PC-9 (cell line): ENCODE measurements around the gene ZIC4. TPM values are rescaled to one million over a fixed set of nuclear protein-coding genes. Genes with fewer than 3 reads are reported as not detected.

ENCODE experiments used
- BruUV-seq: library from RNA; stranded (reverse); fragments of 400-500 nt; replicated peaks from 2 replicates; lab custom pipeline; 2021; lab: Mats Ljungman, UMichigan
- CTCF ChIA-PET: fragments of 300-600 bp; sonication (Branson Sonifier 250); formaldehyde crosslinking; loops from one replicate; lab custom pipeline; 2022; ENCODE audit warnings: antibody characterized with exemption; lab: Charles Lee
- POLR2A ChIA-PET: fragments of 300-600 bp; sonication (Branson Sonifier 250); formaldehyde crosslinking; loops from one replicate; lab custom pipeline; 2022; ENCODE audit warnings: antibody characterized with exemption; ENCODE audit not compliant: unreplicated experiment; lab: Charles Lee
- DNase-seq, 2 experiments: peaks; one replicate each; pipeline versions ENCODE4 v3.0.0 to v3.0.0-alpha.2; 2015 to 2022; ENCODE audit warnings: mixed read lengths in 1 of 2
- H2AFZ ChIP-seq: fragments of 200-600 bp; sonication (generic); 2 replicates; pipeline ENCODE4 v1.8.1; 2017; ENCODE audit warnings: antibody characterized with exemption
- H3F3A ChIP-seq: fragments of 200-600 bp; sonication (generic); 2 replicates; pipeline ENCODE4 v1.8.1; 2017; ENCODE audit warnings: antibody characterized with exemption, mild to moderate bottlenecking, low read depth; ENCODE audit not compliant: insufficient read depth
- H3K27ac ChIP-seq: fragments of 200-600 bp; sonication (generic); 2 replicates; pipeline ENCODE4 v1.6.1; 2016; ENCODE audit warnings: mixed run types
- H3K27me3 ChIP-seq: fragments of 200-600 bp; sonication (generic); 2 replicates; pipeline ENCODE4 v1.6.1; 2016; ENCODE audit warnings: low read depth, mixed run types; ENCODE audit not compliant: insufficient read depth
- H3K36me3 ChIP-seq: fragments of 200-600 bp; sonication (generic); 2 replicates; pipeline ENCODE4 v1.6.1; 2016; ENCODE audit warnings: low read depth, mixed run types
- H3K4me1 ChIP-seq: fragments of 200-600 bp; sonication (generic); replicated peaks from 2 replicates; pipeline ENCODE4 v1.6.1; 2016; ENCODE audit warnings: mixed run types; ENCODE audit not compliant: insufficient read depth
- H3K4me2 ChIP-seq: fragments of 200-600 bp; sonication (generic); 2 replicates; pipeline ENCODE4 v1.6.1; 2017; ENCODE audit warnings: mixed run types
- H3K4me3 ChIP-seq: fragments of 200-600 bp; sonication (generic); 2 replicates; pipeline ENCODE4 v1.6.1; 2016; ENCODE audit warnings: mixed run types
- H3K79me2 ChIP-seq: fragments of 200-600 bp; sonication (generic); 2 replicates; pipeline ENCODE4 v1.6.1; 2017; ENCODE audit warnings: low read depth, mixed run types
- H3K9me2 ChIP-seq: fragments of 200-600 bp; sonication (generic); 2 replicates; pipeline ENCODE4 v1.8.1; 2017; ENCODE audit warnings: mild to moderate bottlenecking; ENCODE audit not compliant: insufficient read depth
- H3K9me3 ChIP-seq: fragments of 200-600 bp; sonication (generic); 2 replicates; pipeline ENCODE4 v1.8.1; 2016; ENCODE audit warnings: low read depth; ENCODE audit not compliant: insufficient read depth
- H4K20me1 ChIP-seq: fragments of 200-600 bp; sonication (generic); 2 replicates; pipeline ENCODE4 v1.8.1; 2017; ENCODE audit not compliant: insufficient read depth
- EZH2 ChIP-seq: fragments of 200-600 bp; sonication (generic); IDR thresholded peaks from 2 replicates; pipeline ENCODE4 v1.8.0; 2017; ENCODE audit warnings: antibody characterized with exemption, low read depth
- intact Hi-C: fragments of 100-400 bp; cut with micrococcal nuclease; formaldehyde crosslinking; loops from one replicate; pipeline ENCODE4 v1.10.0; 2022; ENCODE audit not compliant: unreplicated experiment
- total RNA-seq: library from RNA; stranded (reverse); gene quantifications from 2 replicates; pipeline ENCODE4 v1.2.3, GENCODE V29; 2021
- TF ChIP-seq, protein P1 (sequence below): fragments of 200-600 bp; sonication (generic); conservative IDR thresholded peaks from 2 replicates; pipeline ENCODE4 v1.6.1; 2017; ENCODE audit warnings: mixed run types, antibody characterized with exemption, mild to moderate bottlenecking, moderate library complexity

ZIC4 gene
- total RNA-seq, 1 experiment from 2014 or later: not detected

DNA sequence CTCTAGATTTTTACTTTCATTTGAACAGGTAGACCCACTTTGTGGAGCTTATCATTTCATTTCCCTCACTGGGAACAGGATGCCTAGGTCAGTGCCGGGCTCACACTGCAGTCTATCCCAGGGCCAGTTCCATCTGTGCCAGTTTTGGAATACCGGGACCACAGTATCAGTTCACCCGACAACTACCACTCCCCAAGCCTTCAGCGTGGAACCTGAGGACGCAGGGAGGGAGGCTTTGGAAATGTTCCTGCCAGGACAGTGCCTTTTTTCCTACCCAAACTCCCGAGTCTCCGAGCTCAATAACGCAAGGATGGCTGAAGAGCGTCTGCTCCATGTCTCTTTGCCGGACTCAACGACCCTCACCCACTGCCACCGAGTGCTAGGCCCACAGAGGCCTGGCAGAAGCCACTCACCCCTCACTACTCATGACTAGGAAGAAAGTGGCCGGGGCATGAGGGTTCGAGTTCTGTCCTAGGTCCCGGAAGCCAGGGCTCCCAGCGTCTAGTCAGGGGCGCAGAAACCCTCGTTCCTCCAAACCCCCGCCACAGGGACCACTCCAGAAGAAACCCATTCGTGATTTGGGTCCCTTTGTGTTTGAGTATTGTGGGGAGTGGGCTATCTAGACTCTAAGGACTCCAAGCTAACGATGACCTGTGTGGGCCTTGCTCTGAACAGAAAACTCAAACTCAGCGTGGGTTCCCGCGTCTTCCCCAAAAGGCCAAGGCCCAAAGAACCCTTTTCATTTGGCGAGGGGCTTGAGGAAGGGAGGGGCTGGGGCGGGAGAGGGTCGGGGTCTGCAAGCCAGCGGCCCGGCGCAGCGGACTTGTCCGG, 14.2 kb upstream of the ZIC4 start:
- H2AFZ ChIP-seq: no peak overlapping the region
- no peaks in the 10 kb centered on the region for H3K4me1 ChIP-seq
- no peak overlapping the region for H3K4me3 ChIP-seq
- no peaks in the 10 kb centered on the region for H3K27me3 ChIP-seq
- H3K9me3 ChIP-seq: no peaks in the 10 kb centered on the region
- no peak for DNase-seq
- no peaks in the 10 kb centered on the region for H3K9me2 ChIP-seq
- POLR2A ChIA-PET: no interaction called here
- H3K79me2 ChIP-seq: no peaks in the 10 kb centered on the region
- CTCF ChIA-PET: no interaction called here
- H4K20me1 ChIP-seq: no peaks in the 10 kb centered on the region
- H3F3A ChIP-seq: no peaks in the 10 kb centered on the region
- no peak overlapping the region for H3K27ac ChIP-seq
- TF ChIP-seq EZH2: no peak
- TF ChIP-seq, protein P1, sequence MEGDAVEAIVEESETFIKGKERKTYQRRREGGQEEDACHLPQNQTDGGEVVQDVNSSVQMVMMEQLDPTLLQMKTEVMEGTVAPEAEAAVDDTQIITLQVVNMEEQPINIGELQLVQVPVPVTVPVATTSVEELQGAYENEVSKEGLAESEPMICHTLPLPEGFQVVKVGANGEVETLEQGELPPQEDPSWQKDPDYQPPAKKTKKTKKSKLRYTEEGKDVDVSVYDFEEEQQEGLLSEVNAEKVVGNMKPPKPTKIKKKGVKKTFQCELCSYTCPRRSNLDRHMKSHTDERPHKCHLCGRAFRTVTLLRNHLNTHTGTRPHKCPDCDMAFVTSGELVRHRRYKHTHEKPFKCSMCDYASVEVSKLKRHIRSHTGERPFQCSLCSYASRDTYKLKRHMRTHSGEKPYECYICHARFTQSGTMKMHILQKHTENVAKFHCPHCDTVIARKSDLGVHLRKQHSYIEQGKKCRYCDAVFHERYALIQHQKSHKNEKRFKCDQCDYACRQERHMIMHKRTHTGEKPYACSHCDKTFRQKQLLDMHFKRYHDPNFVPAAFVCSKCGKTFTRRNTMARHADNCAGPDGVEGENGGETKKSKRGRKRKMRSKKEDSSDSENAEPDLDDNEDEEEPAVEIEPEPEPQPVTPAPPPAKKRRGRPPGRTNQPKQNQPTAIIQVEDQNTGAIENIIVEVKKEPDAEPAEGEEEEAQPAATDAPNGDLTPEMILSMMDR: no peak
- H3K36me3 ChIP-seq: no peaks in the 10 kb centered on the region
- BruUV-seq: no TSS peak
- no peak overlapping the region for H3K4me2 ChIP-seq
- intact Hi-C loops: no loop called here

DNA sequence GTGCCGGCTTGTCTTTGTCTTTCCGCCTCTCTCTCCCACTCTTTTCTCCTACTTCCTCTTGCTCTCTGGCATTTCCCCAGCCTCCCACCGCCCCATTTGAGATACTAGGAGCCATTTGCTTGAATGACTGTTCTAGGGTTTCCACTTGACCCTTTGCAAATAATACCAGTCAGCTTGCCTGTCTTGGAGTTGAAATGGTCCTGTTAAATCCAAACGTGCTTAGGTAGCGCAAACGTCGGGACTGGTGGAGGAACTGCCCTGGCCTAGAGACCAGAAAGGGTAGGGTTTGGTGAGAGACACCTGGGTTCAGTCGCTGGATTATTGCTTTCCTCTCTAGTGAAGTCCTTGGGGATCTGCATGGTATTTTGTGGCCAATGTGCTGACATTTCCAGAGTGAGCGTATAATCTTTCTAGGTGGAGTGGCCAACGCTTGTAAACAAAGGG, 13.5 kb upstream of the ZIC4 start:
- no peak overlapping the region for H3K4me2 ChIP-seq
- no peak for DNase-seq
- H3K4me1 ChIP-seq: no peaks in the 10 kb centered on the region
- H3K79me2 ChIP-seq: no peaks in the 10 kb centered on the region
- ChIA-PET CTCF (no interaction called here), POLR2A (no interaction called here)
- H3K27me3 ChIP-seq: no peaks in the 10 kb centered on the region
- no peaks in the 10 kb centered on the region for H3K36me3 ChIP-seq
- no peaks in the 10 kb centered on the region for H4K20me1 ChIP-seq
- no peak overlapping the region for H3K27ac ChIP-seq
- H2AFZ ChIP-seq: no peak overlapping the region
- no peaks in the 10 kb centered on the region for H3K9me3 ChIP-seq
- TF ChIP-seq, protein P1: no peak
- TF ChIP-seq EZH2: no peak
- intact Hi-C loops: no loop called here
- no TSS peak for BruUV-seq
- no peaks in the 10 kb centered on the region for H3K9me2 ChIP-seq
- H3F3A ChIP-seq: no peaks in the 10 kb centered on the region
- H3K4me3 ChIP-seq: no peak overlapping the region

GRCh38 chr3:147418808-147419701, 12.7 kb upstream of the ZIC4 start:
- Histone ChIP-seq H3F3A (no peaks in the 10 kb centered on the region), H3K36me3 (no peaks in the 10 kb centered on the region), H4K20me1 (no peaks in the 10 kb centered on the region), H3K4me1 (no peaks in the 10 kb centered on the region), H3K9me3 (no peaks in the 10 kb centered on the region), H3K79me2 (no peaks in the 10 kb centered on the region), H3K27ac (no peak overlapping the region), H3K9me2 (no peaks in the 10 kb centered on the region), H3K4me2 (no peak overlapping the region; the same call in 1 of the 2 replicates), H2AFZ (no peak overlapping the region), H3K4me3 (no peak overlapping the region), H3K27me3 (no peaks in the 10 kb centered on the region)
- ChIA-PET CTCF (no interaction called here), POLR2A (no interaction called here)
- DNase-seq: peak in 1 of 2 experiments; percentile 33
- BruUV-seq: no TSS peak
- intact Hi-C loops: no loop called here
- TF ChIP-seq, protein P1: no peak
- no peak for TF ChIP-seq EZH2
